Stimulated activated CD4-positive, alpha-beta T cell treated with anti-CD3 and anti-CD28 coated beads, TNF-alpha, amount 100 ng/mL, for 1 hour (primary cell): ENCODE measurements around the gene EPS8L2.

Experiments
- DNase-seq, 3 donors: peaks; one replicate each; pipeline ENCODE4 v3.0.0-alpha.2; 2020; ENCODE audit warnings: low read depth in 3 of 3, low spot score in 1 of 3

EPS8L2 gene

DNA sequence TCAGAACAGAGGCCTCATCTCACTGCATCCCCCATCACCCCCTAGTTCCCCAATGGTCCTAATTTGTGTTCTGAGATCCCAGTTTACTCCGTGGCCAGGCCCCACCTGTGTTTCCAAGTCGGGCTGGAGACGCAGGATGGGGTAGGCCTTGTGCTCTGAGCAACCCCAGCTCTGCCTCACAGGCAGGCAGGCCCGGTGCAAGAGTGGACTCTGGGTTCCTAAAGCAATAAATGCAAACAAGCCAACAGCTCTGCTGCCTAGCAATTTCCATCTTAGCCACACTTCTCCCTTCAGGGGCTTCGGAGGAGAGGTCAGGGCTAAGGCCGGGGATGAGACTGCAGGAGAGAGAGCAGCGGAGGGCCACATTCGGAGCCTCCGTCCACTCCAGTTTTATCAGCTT, 2.5 kb upstream of the EPS8L2 start:
- no peak for DNase-seq

DNA sequence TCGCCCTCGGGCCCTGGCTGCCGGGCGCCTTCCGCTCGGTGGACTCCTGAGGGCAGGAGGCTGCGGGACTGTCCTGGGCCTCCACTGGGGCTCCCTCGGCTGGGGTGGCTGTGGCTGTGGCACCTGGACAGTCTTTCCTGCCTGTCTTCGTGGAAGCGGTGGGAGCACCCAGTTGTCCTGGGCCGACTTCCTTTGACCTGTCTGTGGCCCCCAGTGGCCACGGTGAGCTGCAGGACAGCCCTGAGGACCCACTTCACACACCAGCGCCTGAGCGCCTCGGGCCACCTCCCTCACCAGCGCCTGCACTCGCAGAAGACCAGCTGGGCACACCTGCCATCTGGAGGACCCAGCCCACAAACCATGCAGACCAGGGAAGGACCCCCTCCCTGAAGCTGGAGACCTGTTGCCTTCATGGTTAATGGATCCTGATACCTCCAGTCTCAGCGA, 1.8 kb upstream of the EPS8L2 start:
- no peak for DNase-seq

- DNase-seq: no peak
Measured at GRCh38 chr11:704781-705645, 1.0 kb upstream of the EPS8L2 start.

DNA sequence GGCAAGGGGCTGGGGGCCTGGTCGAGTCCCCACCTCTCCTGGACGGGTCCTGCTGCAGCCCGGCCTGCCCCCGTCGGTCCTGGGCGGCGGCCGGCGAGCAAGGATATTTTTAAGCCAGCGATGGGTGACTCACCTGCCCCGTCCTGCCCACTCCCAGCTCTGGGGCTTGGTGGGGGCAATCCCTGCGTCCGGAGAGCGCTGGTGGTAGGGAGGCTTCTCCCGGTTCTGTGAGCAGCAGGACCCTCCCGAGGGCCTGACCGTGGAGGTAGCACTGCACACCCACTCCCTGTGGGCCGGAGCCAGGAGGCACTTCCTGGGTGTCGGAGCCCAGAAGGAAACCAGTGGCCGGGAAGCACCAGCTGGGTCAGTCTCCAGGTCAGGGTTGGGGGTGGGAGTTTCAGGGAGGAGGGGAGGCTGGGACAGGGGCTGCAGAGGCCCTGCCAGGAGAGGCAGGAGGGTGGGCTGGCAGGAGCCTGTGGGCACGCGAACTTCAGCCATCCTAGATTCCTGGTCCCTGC, 467 bp downstream of the EPS8L2 start:
- no peak for DNase-seq

- DNase-seq: no peak
Measured at GRCh38 chr11:706957-707816, 1.2 kb downstream of the EPS8L2 start.

GRCh38 chr11:707817-708420, 1.9 kb downstream of the EPS8L2 start:
- DNase-seq: no peak

DNA sequence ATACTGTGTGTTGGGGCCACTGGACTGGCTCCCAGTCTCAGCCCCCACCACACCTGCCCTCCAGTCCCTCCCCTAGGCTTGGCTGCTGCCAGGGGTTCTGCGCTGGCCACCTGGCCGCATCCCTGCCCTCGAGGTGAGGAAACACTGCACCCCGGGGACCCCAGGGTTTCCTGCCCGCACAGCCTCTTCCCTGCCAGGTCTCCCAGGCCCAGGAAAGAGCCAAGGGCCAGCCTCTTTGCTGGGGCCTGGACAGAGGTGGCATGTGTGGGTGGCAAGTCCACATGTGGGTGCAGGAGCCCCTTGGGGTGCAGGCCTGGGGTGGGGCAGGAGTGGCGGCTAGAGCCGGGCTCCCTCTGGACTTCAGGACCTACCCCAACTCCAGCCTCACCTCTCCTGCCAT, 2.5 kb downstream of the EPS8L2 start:
- DNase-seq: no peak

GRCh38 chr11:709109-709997, 3.3 kb downstream of the EPS8L2 start:
- no peak for DNase-seq

GRCh38 chr11:714436-714835, 8.4 kb downstream of the EPS8L2 start:
- DNase-seq: no peak

DNA sequence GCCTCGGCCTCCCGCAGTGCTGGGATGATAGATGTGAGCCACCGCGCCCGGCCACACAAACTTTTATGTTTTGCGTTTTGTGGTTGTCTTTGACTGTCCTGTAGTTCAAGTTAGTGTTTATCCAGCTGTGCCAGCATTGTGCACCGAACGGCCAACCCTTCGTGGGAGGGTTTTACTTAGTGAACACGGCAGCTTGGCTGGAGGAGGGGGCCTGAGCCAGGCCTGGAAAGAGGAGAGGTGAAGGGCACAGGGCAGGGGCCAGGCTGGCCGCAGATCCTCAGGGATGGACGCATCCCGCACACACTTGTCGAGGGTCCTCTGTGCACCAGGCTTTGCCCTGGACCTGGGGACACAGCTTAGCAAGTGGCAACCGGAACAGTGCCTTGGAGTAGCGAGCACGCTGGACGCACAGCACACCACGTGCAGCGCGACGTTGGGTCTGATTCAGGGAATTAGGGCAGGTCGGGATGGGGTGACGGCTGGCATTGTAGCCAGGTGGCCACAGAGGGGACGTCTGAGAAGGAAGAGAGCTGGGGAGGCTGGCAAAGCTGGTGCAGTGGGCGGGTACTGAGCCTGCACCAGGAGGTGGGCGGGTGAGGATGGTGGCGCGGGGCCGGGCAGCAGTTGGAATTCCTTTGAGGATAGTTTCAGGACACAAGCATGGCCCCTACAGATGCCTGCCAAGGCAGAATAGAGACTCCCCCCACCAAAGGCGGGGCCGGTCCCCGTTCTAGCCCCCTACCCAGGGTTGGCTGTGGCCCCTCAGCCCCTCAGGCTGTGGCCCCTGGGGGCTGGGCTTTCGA, 13.4 kb downstream of the EPS8L2 start:
- DNase-seq: no peak

DNA sequence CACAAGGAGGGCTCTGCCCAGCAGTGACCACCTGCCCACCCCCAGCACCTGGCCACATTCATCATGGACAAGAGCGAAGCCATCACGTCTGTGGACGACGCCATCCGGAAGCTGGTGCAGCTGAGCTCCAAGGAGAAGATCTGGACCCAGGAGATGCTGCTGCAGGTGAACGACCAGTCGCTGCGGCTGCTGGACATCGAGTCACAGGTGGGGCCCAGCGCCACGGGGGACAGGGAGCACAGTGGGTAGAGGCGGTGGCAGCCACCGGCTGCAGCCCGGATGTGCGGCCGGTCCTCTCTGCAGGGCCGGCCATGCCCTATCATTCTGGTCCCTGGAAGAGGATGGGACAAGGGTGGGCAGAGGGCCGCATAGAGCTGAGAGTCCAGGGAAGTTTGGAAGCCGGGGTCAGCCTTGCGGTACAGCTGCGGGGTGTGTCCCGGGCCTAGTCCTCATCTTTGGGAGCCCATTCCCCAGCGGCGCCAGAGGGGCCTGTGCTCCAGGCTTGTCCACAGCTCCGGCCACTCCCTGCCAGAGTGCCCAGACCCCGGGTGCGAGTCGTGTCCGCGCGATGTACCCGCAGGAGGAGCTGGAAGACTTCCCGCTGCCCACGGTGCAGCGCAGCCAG, 14.1 kb downstream of the EPS8L2 start:
- DNase-seq: no peak

- peak in 1 of 3 donors; percentile 22 for DNase-seq
Measured at GRCh38 chr11:720642-721246, 14.7 kb downstream of the EPS8L2 start.

GRCh38 chr11:721247-721740, 15.3 kb downstream of the EPS8L2 start:
- DNase-seq: no peak

DNA sequence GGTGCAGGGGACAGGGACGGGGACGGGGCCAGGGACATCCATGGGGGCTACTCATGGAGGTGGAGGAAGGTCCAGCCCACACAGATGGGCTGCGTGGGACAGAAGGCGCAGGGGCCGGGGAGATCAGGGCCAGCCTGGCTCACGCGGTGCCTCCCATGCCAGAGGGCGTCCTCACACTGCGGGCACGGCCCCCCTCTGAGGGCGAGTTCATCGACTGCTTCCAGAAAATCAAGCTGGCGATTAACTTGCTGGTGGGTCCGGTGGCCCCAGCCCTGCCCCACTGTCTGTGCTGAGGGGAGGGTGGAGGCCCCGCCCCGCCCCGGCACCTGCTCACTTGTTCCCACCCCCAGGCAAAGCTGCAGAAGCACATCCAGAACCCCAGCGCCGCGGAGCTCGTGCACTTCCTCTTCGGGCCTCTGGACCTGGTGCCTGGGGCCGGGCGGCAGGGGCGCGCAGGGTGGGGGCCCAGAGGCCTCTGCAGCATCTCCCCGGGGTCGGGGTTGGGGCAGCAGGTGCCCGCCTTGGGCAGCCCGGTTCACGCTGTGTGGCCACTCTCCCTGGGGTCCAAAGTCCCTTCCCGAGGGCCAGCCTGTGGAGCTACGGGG, 15.8 kb downstream of the EPS8L2 start:
- no peak for DNase-seq

- no peak for DNase-seq
Measured at GRCh38 chr11:722346-722811, 16.3 kb downstream of the EPS8L2 start.

GRCh38 chr11:723120-723883, 17.3 kb downstream of the EPS8L2 start:
- DNase-seq: no peak

- no peak for DNase-seq
Measured at GRCh38 chr11:724049-724777, 18.2 kb downstream of the EPS8L2 start.
